Pons (tissue), 1 donor: Measurements from ENCODE around the gene GMPR2.
A peak's percentile ranks its signal among the peaks of the same experiment; 100 is the strongest.
"Not testable (repeated sequence)": the region's sequence is repeated elsewhere in the genome, so short reads cannot be mapped to it uniquely, and the experiment has no call there.

Experiments used
- DNase-seq: peaks from one replicate; pipeline ENCODE4 v3.0.0-alpha.2; 2016; ENCODE audit warnings: low spot score

Gene GMPR2

GRCh38 chr14:24202538-24202937 is 30.2 kb upstream of the GMPR2 start:
- DNase-seq, result not testable (repeated sequence)

GRCh38 chr14:24203249-24203886 is 29.4 kb upstream of the GMPR2 start:
- not testable (repeated sequence) for DNase-seq

GRCh38 chr14:24204163-24205146 is 28.3 kb upstream of the GMPR2 start:
- no peak for DNase-seq

DNA sequence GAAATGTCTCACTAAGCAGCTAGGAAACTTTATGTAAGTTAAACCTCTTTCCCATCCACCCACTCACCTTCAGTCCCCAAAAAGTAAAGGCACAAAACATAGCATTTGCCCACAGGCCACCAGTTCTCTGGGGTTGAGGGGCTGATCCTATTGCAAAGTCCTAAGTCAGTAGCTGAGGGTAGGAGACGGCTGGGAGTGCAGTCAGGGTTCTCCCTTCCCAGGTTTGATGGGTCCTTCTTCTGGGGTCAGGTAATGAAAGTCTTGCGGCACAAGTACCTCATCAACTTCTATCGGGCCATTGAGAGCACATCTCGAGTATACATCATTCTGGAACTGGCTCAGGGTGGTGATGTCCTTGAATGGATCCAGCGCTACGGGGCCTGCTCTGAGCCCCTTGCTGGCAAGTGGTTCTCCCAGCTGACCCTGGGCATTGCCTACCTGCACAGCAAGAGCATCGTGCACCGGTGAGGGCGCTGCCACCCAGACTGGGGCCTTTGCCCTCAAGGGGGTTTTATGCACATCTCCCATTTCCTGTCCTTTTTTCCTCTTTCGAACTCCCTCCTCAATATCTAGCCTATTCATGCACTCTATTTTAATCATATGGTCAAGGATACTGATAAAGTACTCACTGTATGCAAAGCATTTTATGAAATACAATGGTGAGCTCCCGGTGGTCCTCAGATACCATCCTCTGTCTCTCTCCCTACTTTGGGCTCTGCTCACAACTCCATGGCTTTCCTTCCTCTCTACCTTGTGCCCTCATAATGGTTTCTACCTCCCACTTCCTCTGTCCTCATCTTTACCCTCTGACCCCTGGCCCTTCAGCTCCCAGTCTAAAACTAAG is 26.2 kb upstream of the GMPR2 start:
- no peak for DNase-seq

- no peak for DNase-seq
Measured at GRCh38 chr14:24207104-24207551, 25.6 kb upstream of the GMPR2 start.

DNA sequence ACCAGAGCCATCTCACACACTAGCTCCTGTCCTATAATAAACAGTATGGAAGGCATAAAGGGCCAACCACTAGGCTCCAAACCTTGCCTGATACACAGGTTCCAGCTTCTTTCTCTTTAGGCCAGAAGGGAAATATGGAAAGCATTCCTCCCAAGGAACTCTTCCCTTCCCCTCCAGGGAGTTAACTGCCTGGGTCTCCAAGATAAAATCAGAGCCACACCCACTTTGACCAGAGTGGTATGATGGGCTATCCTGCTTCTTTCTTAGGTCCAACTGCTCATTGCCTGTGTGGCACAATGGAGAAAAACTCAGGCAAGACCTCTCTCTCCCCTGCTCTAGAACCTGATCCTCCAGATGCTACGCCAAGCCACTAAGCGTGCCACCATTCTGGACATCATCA is 25.1 kb upstream of the GMPR2 start:
- DNase-seq, result no peak

- DNase-seq, result no peak
Measured at GRCh38 chr14:24211311-24211710, 21.4 kb upstream of the GMPR2 start.

DNA sequence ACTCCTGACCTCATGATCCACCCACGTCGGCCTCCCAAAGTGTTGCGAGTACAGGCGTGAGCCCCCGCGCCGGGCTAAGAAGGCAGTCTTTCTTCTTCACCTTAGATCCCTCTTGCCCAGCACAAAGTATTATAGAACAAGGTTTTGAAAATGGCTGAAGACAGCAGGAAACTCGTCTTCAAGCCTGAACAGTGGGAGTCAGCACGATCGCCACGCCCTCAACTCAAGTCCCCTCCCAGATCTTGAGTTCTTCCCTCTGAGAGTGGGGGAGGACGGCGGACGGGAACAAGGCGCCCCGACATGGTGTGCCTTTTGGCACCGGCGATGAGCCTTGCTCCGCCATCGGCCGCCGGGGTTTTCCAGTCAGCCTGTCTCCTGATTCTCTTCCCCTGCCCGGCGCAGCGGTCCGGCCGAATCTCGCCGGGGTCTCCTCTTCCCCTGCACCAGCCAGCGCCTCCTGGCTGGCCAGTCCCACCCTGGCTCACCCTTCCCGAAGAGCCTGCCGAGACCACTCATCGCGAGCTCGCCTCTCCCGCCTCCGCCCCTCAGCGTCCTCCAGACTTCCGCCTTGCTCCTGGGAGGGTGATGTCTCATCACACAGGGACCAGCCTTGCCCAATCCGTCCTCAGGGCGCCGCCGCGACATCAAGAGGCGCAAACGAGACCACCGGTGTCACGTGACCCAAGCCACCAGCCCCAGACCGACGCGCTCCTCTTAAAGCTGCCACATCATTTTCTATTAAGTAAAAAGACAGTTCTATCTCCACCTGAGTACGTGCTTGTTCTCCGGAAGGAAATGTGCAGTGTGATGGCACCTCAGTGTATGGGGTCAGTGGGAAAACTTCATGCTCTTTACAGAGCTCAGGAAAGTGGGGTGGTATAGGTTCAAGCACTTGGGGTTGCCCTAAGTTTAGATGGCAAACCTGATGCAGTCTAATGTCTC is 19.5 kb upstream of the GMPR2 start, which contains the start of gene CHMP4A:
Gene CHMP4A, minus strand, starts transcription at position 565 of the 942 bp plus-strand sequence. Its CDS starts 49 bp downstream, at position 516.
- DNase-seq, result peak; percentile 92

DNA sequence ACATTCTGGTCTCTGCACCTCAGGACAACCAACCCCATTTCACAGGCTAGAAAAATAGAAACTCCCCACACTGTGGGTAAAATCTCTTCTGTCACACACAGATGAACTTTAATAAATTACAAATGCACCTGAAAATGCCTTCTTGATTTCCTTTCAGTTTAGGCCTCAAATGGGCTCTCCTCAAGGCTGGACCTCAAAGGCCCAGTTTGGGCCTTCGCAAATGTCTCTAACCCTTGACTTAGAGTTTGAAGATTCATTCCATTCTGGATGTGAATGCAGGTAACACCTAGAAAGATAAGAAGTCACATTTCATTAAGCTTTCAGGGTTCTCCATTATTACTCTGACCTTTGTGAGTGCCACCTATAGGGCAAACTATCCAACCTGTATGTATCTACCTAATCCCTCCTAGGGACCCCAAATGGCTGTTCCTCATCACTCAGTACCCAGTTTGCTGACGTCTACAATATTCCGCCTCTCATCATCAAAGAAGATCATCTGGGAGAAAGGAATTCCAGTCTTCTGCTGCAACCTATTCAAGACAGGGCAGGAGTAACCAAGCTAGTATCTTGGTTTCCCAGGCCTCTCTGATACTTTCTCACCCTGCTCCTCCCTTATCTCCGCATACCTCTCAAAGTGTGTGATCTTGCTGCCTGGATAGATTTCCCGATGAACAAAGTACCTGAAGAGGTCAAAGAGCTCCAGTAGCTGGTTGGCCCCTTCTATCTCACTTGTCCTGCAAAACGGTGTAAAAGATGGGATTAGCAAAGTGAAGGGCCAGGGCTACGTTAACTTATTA is 18.7 kb upstream of the GMPR2 start:
- DNase-seq, result no peak

DNA sequence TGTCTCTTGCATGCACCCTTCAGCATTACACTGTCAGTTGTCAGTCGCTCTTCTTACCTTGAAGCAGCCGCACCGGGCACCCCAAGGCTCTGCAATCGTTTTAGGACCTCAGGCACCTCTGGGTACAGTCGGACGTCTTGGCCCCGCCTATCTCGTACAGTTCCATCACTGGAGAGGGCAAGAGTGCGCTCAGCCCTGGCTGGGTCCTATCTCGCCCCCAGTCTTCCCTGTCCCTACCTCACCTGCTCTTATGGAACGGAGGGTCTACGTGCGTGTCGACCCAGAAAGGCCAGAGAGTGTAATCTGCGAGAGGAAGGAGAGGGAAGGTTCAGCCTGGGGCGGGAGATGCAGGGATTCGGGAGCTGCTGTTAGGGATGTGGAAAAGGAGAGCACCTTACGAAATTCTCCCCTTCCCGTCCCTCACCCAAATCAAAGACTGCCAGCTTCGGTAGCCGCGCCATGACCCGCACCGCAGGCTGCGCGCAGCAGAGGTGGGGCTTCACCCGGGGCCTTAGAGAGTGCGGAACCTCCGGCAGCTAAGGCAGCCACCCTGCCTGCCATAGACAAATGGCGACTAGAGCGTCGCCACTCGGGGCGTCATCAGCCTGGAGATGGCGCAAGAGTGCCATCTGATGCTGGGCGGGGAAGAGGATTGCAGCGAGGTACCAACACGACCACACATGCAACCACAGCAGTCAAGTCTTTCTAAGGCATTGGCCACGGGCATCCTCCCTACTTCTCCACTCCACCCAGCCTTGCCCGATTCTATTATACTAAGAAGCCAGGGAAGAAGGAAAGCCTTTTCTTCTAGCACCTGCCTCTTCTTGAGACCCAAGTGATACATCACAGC is 17.0 kb upstream of the GMPR2 start, which contains the start of gene MDP1:
Gene MDP1, minus strand, starts transcription at position 572 of the 850 bp plus-strand sequence. Its CDS starts 111 bp downstream, at position 461.
- peak; percentile 92 for DNase-seq

GRCh38 chr14:24216345-24216699 is 16.4 kb upstream of the GMPR2 start:
- no peak for DNase-seq

DNA sequence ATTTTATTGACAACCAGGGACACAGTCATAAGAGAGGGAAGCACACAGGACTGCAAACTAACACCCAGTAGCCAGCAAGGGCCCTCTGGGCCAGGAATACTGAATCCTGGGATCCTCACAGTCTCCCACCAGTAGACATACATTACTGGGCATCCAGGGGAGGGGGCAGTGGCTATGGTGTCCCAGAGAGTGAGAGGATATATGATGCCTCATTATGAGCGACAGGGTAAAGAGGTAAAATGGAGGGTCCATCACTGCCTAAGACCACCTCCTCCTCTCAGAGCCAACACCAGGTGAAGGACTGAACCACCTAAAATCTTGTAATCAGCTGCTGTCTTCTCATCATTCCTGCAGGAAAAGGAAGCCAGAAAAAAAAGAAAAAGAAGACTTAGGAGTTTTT is 15.9 kb upstream of the GMPR2 start:
- not testable (repeated sequence) for DNase-seq

GRCh38 chr14:24219080-24219479 is 13.6 kb upstream of the GMPR2 start:
- DNase-seq, result no peak

- DNase-seq, result no peak
Measured at GRCh38 chr14:24219521-24219920, 13.2 kb upstream of the GMPR2 start.

DNA sequence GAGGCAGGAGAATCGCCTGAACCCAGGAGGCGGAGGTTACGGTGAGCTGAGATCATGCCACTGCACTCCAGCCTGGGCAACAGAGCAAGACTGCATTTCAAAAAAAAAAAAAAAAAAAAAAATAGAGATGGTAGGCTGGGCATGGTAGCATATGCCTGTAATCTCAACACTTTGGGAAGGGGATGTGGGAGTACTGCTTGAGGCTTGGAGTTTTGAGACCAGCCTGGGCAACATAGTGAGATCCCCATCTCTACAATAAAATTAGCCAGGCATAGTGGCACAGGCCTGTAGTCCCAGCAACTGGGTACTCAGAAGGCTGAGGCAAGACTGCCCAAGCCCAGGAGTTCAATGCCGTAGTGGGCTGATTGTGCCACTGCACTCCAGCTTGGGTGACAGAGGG is 9.7 kb upstream of the GMPR2 start:
- not testable (repeated sequence) for DNase-seq

- DNase-seq, result no peak
Measured at GRCh38 chr14:24224618-24225071, 8.1 kb upstream of the GMPR2 start.

DNA sequence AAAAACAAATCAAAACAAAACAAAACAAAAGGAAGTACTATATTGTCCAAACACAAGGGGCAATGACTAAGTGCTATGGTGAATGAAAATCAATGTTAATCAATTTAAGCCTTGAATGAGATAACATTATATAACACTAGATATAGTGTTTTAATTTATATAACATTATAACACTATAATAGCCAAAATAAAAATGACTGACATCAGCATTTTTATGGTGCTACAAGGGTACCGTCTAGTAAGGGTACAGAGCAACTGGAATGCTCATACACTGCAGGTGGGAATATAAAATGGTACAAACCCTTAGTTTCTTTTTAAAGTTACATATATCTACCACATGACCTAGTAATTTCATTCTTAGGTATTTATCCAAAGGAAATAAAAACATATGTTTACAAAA is 6.3 kb upstream of the GMPR2 start:
- DNase-seq, result no peak

- DNase-seq, result no peak
Measured at GRCh38 chr14:24228902-24229301, 3.8 kb upstream of the GMPR2 start.
